A172 (cell line): ENCODE data around the gene NPTN. TPM values are rescaled to one million over a fixed set of nuclear protein-coding genes. Genes with fewer than 3 reads are reported as not detected.
"Not testable (repeated sequence)": the region's sequence is repeated elsewhere in the genome, so short reads cannot be mapped to it uniquely, and the experiment has no call there.

Experiments used
- DNase-seq: peaks from one replicate; pipeline ENCODE4 v3.0.0-alpha.2; 2015; ENCODE audit warnings: low spot score
- total RNA-seq: library from RNA; depleted of rRNA; stranded (reverse); fragments of >200 nt; shearing (Covaris generic); gene quantifications from 2 replicates; pipeline ENCODE4 v1.2.3, GENCODE V29; 2014; rRNA removed

NPTN gene
- 77.2 and 99.0 TPM in 2 replicates for total RNA-seq

DNA sequence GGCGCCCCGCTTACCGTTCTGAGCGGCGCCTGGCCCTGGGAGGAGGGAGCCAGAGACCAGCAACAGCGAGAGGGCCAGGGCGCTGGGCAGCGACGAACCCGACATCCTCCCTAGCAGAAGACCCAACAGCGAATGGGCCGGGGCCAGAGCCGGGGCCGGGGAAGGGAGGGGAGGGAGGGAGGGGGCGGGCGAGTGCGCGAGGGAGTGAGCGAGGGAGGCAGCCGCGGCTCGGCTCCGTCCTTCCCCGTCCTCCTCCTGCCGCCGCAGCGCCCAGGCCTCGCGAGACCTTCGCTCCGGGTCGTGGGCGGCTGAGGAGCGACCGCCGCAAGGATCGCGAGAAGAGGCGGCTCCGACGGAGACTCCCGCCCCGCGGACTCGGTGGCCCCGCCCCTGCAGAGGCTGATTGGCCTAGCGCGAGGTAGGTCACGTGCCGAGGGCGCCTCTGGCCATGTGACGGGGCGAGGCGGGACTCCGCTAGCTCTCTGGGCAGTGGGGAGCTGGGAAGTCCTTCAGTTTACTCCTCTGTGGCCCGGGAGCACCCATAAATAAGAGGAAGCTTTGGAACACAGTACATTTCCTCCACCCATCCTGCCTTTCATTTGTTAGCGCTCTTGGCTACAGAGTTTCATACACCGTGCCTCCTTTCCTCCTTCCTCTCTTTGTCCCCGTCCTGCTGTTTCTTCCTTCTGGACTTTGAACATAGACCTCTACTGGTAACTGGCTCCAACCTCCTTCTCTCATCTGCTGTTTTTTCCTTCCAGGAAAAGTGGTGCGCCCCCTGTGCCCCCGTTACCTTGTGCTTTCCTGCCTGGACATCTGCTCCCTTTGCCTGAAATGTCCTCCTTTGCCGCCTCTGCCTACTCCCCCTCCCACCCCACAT, at the start of gene NPTN:
NPTN (minus strand) TSS at position 279 of the 880 bp plus-strand sequence; CDS start at position 105, 174 bp downstream.
- peak; percentile 91 for DNase-seq

GRCh38 chr15:73682600-73683090, 49.5 kb upstream of the NPTN start:
- DNase-seq, result no peak

DNA sequence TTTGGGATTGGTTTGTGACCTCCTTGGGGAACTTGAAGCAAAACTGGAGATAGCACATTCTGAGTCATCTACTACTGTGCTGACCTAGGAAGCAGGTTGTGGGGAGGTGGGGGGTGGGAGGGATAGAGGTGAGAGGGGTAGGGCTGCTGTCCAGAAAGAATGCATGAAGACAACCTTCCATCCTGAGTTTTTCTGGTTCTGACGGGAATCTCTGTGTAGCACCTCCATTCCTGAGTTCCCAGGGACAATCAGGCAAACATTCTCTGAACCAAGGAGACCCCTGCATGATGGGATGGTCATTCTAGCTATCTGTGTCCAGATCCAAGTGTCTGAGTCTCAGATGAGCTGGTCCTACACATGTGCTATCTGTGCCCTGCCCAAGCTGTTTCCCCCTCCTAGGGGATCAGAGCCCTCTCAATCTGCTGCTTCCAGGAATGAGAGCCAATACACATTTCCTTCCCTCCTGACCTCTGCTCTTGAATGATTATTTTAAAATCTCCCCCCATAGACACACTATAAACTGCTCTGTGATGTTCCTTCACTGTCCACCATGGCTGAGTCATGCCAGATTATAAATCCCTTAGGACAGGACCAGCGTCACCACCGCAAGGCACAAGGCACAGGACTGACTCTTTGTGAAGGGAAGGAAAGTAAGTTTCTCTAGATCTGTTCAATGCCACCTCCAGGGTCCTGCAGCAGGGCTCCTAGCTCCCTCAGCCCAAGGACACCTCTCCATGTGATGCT, 48.8 kb upstream of the NPTN start:
- DNase-seq, result no peak

- DNase-seq, result no peak
These were observed 47.9 kb upstream of the NPTN start for GRCh38 chr15:73681063-73681462.

- DNase-seq, result no peak
These were observed 47.4 kb upstream of the NPTN start for GRCh38 chr15:73680549-73680948.

DNA sequence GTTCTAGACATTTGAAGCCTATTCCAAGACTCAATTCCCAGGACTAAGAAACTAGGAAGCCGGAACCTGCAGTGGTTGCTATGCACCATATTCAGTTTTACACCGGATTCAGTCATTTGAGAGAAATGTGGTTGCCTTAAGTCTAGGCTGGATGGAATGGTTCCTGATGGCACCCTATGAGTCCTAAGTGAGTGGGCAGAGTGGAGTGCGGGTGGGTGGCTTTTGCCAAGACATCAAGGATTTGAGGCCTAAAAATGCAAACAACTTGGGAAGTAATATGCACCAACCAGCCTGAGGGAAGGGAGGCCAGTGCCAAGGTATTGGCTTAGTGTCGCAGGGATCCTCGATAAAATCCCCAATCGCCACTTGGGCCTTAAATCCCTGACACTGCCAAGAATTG, 46.8 kb upstream of the NPTN start:
- no peak for DNase-seq

DNA sequence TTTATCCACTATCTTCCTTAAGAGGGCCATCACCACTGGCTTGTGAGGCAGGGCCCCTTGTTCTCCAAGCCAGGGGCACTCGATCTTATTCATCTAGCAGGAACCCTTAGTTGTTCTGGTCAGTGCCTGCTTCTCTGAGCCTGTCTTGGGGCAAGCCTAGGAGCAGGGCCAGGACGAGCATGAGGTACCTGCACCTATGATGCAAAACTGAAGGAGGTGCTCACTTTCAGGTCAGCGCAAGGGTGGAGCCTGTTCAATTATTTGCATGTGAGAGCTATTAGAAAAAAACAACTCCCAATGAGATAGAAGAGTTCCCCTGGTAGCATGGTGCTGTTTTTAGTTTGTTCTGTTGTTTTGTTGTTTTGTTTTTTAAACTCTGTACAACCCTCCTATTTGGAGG, 46.0 kb upstream of the NPTN start:
- DNase-seq, result no peak

GRCh38 chr15:73678498-73678897, 45.3 kb upstream of the NPTN start:
- DNase-seq, result no peak

GRCh38 chr15:73677733-73678132, 44.5 kb upstream of the NPTN start:
- no peak for DNase-seq

DNA sequence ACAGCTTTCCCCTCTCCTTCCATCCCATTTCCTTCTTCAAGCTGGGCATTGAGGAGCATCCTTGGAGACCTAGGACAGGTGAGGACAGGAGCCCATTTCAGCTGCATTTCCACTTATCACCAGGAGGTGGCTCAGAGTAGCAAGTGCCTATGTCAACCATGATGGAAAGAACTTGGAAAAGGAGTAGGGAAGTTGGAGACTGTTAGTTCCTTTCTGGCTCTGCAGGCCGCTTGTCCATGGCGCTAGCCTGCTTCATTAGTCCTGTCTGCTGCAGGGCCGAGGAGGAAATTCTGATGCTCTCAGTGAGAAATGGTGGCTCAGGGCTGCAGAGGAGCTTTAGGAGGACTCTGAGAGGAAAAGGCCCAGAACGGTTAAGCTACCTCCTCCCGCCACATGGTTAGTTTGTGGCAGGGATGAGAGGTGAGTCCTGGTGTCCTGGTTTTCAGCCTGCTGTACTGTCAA, 44.0 kb upstream of the NPTN start:
- DNase-seq, result peak; percentile 66

DNA sequence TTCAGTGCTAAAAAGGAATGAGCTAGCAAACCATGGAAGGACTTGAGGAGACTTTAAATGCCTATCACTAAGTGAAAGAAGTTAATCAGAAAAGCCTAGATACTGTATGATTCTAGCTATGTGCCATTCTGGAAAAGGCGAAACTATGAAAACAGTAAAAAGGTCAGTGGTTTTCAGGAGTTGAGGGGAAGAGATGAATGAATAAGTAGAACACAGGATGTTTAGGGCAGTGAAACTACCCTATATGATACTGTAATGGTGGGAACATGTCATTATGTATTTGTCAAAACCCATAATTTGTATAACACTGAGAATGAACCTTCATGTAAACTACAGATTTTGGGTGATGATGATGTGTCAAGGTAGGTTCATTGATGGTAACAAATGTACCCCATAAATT, 41.4 kb upstream of the NPTN start:
- DNase-seq, result no peak

DNA sequence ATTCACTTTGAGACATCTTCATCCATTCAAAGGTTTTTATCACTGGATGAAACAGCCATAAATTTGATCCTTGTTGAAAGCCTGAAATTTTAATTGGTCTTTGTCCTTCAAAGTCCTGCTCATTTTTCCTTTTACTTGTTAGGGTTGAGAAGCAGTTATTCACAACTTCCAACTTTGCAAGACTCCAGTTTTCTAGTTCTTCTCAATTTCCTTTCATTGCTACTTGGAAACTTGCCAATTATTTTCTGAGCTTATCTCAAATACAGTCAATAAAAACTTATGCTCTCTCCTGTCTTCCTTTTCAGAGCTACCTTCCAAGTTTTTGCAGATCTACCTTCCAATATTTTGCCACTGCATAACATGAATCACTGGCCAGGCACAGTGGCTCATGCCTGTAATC, 27.3 kb upstream of the NPTN start:
- DNase-seq, result no peak

GRCh38 chr15:73658645-73659044, 25.5 kb upstream of the NPTN start:
- DNase-seq, result no peak

GRCh38 chr15:73655724-73656123, 22.5 kb upstream of the NPTN start:
- DNase-seq, result no peak

DNA sequence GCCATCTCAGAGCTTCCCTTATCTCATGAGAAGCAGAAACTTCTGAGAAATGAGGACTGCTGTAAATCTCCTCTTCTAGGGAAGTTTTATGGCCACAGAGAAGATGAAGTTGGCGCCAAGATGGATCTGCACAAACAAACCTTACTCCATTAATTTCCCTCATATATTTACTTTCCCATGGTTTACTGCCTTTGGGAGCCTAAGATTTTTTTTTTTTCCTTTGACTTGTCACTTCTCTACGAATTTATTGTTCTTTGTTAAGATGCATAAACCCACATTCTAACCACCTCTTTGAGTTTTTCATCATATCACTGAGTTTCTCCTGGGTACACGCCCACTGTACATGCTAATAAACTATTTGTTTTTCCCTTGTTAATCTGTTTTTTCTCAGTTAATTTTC, 21.5 kb upstream of the NPTN start:
- no peak for DNase-seq

GRCh38 chr15:73650416-73651126, 17.4 kb upstream of the NPTN start:
- DNase-seq, result peak; percentile 11

GRCh38 chr15:73648014-73648295, 14.8 kb upstream of the NPTN start:
- no peak for DNase-seq

DNA sequence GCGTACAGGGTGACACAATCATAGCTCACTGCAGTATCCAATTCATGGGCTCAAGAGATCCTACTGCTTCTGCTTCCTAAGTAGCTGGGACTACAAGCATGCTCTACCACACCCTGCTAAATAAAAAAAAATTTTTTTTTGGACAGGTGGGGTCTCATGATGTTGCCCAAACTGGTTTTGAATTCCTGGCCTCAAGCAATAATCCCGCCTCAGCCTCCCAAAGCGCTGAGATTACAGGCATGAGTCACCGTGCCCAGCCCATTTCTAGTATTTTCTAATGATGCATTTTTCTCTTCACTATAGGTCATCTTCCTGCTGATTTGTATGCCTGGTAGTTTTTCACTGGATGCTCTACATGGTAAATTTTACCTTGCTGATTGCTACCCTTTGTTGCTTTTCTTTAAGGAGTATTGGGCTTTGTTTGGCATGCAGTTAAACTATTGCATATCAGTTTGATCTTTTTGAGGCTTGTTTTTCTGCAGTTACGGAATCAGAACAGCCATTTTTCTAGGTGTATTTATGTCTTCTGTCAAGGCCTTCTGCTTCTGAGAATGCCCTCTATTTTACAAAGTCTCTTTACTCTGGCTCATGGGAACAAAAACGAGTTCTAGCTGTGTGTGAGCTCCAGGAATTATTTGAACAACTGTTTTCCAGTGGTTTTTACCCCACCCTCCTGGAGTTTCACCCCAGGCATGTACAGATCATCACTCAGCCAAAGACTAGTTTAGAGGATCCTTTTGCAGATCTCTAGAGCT, 14.2 kb upstream of the NPTN start:
- DNase-seq, result no peak

DNA sequence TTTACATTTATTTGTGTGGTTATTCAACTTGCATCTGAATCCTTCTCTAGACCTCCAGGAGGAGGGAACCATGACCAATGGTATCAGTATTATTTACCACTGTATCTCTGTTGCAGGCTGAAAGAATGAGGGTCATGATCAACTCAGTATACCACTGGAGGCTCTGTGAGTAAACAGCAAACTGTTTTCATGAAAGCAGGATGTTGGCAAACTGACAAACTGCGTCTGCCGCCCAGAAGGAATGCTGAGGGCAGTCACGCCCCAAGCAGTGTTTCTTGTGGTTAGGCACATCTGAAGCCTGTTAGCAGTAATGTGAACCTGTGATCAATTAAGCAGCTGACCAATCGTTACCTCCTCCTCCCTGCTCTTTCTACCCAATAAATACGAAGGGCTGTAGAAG, 6.3 kb upstream of the NPTN start:
- not testable (repeated sequence) for DNase-seq

DNA sequence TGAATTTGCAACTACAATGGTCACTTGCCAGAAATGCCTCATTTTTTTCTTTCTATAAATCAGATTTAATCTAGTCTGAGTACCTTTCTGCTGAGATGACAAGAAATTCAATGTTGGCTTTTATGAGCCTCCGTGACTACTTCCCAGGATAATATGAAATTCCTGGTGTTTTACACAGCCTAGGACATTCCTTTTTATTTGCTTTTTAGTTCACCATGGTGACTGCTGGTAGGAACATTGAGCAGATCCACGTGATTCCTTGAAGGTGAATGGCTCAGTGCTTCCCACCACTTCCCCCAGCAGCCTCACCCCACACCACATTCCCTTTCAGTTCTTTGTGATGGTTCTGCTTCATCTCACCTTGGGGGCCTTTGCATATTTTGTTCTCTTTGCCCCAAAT, 4.3 kb upstream of the NPTN start:
- DNase-seq, result no peak

DNA sequence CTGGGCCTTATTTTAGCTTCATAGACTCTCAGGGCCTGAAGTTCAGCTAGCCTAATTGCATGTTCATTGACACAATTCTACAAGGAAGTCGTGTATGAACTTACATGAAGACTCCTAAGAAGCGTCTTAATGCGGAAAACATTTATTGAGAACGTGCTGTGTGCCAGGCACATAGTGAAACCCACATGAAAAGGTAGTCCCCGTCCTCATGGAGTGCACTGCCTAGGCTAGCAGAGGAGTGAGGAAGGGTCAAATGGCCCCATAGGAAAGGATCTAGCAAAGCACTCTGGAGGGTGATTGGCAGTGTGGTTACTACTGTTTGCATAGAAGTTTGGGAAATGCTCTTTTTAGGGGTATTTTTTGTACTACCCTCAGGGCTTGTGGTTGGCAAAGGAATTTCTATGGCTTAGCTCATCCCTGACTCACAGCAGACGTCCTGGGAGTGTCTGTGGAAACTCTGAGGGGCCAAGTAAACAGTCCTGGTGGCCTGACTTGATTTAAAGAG, 854 bp upstream of the NPTN start:
- DNase-seq, result peak; percentile 90
